NCI-H2081 (cell line): ENCODE data around the gene TRIM62.
"Not testable (repeated sequence)": the region's sequence is repeated elsewhere in the genome, so short reads cannot be mapped to it uniquely, and the experiment has no call there.

ENCODE experiments used
- DNase-seq, 2 experiments: peaks; one replicate each; lab custom pipeline; 2025; lab: John Stamatoyannopoulos, UW

TRIM62 gene

DNA sequence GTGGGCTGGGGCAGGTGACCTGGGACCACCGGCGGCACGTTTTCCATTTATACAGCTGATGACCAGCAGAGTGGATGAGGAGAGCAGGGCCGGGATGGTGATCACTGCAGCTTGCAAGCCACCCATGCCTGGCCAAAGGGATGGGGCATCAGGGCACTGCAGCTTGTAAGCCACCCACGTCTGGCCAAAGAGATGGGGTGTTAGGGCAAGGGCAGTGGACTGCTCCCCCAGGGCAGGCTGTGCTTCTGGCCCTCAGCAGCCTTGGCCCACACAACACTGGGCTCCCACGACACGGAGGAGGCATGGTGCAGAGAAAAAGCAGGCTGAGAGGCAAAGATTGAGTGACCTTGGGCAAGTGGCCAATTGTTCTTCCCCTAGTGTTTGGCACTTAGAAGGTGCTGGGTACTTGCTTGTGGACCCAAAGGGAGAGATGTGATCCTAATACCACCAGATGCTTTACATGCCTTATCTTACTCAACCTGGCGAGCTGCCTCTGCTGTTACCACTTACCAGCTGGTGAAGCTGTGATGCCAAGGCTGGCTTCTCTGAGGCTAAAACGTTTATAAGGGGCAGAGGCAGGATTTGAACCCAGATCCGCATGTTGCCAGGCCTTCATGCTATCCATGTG is 48.3 kb downstream of the TRIM62 start:
- DNase-seq, result no peak

DNA sequence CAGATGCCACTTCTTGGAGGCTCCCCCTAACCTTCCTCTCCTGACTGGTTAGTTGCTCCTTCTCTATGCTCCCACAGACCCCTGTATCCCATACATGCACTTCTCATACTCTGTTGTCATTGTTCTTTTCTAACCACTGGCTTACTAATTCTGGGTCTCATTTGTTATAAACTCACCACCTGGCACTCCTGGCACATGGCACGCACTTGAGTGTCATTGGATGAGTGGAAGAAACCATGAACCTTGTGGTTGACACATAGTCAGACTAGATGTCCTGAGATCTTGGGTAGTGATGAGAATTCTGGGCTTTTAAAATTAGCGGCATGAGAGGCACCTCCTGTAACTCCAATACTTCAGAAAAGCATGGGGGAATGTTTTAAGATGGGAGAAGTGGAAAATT is 49.3 kb downstream of the TRIM62 start:
- no peak for DNase-seq

DNA sequence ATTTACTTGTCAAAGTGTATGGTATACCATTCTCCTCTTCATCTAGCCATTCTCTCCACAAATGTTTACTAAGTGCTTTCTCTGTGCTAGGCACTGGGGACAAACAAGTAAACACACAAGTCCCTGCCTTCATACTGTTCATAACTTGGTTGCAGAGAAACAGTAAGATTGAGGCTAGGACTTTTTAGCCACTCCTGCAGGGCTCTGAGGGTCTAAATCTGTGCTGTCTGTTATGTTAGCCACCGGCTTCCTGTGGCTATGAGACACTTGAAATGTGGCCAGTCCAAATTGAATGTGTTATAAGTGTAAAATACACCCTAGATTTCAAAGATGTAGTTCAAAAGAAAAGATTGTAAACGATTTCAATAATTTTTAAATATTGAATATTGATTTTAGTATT is 50.7 kb downstream of the TRIM62 start:
- DNase-seq, result no peak

DNA sequence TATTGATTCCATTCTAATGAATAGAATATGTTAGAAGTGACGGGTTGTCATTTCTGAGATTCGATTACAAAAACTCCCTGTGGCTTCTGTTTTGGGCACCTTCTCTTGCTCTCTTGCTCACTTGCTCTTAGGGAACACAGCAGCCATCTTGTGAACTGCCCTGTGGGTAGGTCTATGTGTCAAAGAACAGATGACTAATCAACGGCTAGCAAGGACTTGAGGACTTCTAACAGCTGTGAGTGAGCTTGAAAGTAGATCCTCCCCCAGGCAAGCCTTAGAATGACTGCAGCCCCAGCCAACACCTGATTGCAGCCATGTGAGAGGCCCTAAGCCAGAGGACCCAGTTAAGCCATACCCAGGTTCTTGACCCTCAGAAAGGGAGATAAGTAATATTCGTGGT is 51.5 kb downstream of the TRIM62 start:
- no peak for DNase-seq

DNA sequence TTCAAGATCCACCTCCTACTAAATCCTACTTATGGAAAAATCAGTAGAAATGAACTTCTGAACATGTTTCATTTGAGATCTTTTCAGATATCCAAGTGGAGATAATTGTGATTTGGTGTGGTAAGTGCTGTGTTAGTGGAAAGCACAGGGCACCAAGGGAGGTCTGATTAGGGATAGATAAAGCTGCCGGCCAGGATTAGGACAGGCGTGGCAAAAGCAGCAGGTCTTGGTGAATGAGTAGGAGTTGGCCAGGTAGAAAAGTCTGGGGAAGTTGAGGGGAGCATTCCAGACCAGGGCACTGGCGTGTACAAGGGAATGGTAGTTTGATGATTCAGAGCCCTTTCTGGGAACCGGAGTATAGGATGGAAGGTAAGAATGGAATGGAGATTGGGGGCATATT is 53.1 kb downstream of the TRIM62 start:
- DNase-seq, result no peak

DNA sequence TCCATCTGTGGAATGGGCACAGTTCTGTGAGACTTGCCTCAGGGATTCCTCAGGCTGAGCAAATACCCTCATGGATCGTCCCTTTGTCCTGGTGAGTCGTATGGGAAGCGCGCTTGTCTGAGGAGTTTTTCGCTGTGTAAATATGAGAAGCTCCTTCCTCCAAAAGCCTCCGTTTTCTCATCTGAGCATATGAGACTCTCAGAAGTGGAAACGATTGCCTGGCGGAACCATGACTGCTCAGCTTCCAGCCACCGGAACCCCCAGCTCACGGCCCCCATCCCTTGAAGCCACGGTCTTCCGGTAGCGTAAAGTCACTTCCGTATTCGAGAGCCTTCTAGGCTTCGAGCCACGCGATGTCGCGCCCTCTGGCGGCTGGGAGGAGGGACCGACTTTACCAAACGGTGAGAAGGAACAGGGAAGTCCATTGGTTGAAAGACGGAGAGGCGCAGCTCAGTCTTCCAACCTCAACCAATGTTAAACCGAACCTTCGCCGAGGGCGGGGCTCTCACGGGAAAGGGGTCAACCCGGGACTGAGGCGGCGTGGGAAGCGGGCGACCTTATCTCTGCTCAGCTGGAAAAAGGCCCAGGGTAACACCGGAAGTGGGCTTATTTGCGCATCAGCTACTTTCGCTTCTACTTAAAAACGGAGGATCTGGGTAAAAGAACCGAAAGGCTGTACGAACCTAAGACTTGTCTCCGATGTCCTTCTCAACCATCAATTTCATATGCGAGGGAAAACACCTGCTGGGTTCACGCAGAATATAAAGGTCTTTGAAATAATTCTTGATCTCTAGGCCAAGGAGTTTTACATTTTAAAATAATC is 54.6 kb downstream of the TRIM62 start:
- DNase-seq, result peak; percentile 99 to 100

DNA sequence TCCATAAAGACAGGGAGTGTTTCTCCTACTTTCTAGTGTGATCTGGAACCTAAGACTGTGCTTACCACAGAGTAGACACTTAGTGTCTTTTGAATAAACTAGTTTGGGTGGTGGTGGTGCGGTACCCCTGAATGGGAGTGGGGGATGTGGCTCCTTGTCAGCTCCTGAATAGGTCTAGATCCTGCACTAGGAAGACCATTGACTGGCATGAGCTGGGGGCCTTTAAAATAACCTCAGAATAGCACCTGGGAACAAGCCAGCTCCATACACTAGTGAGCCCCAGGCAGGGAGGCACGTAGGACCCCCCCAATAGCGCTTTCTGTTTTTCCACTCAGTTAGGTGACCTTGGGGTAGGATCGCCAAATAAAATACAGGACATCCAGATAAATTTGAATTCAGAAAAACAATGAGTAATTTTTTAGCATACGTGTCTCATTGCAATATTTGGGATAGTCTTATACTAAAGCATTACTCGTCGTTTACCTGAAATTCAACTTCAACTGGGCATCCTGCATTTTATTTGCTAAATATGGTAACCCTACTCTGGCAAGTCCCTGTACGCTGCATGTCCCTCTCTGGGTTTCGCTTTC is 55.3 kb downstream of the TRIM62 start:
- no peak for DNase-seq

DNA sequence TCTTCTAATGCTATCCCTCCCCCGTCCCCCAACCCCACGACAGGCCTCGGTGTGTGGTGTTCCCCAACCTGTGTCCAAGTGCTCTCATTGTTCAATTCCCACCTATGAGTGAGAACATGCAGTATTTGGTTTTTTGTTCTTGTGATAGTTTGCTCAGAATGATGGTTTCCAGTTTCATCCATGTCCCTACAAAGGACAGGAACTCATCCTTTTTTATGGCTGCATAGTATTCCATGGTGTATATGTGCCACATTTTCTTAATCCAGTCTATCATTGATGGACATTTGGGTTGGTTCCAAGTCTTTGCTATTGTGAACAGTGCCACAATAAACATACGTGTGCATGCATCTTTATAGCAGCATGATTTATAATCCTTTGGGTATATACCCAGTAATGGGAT is 57.2 kb downstream of the TRIM62 start:
- DNase-seq, result not testable (repeated sequence)

DNA sequence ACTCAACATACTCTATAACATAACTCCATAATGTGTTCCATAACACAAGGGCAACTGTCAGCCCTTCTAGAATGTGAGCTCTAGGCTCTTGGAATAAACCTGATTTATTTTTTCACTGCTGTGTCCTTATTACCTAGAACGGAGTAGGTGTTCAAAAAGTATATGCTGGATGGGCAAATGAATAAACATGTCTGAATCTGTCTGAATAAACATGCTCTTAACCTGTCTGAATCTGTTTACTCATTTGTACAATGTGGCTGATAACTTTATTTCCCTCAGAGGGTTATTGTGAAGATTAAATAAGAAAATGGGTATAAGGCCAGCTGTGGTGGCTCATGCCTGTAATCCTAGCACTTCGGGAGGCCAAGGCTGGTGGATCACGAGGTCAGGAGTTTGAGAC is 58.6 kb downstream of the TRIM62 start:
- no peak for DNase-seq

DNA sequence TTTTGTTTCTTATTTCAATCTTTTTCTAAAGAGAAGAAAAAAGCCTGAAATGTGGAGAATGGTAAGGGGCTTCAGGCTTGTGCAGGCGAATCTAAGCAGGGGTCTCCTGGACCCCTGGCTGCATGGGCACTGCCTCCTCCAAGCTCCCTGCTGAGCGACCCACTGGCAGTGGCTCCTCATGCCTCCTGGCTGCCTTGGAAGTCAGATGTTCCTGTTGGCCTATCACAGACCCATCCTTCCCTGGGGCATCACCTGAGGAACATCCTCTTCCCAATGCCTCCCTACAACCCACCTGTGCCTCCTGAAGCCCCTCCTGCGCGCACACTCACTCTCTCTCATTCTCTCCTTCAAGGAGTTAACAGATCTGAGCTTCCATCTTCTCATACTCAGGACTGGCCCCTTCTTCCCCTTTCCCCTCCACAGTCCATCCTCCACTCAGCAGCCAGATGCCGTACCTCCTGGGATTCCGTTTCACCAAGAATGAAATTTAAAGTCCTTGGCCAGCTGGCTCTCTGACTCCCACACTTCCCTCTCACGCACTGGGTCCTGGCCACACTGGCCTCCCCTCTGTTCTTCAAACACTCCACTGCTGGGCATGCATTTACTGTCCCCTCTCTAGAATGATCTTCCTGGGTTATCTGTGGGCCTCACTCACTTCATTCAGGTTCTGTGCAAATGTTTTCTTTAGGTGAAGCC is 59.2 kb downstream of the TRIM62 start:
- DNase-seq, result no peak

DNA sequence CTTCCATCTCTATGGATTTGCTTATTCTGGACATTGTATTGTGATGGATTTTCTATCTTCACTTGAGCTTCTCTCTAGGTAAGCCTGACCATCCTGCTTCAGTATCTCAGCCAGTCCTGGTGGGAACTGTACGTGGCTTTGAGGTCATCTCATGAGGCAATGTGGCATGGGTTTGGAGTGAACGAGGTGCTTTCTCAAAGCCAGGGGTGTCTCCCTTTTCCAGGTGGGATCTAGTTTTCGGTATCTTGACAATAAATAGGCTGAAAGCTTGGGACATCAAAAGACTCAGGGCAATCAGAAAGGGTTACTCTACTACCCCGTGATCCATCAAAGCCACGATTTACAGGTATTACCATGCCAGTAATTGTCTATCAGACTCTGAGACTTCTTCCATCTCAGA is 60.1 kb downstream of the TRIM62 start:
- no peak for DNase-seq

DNA sequence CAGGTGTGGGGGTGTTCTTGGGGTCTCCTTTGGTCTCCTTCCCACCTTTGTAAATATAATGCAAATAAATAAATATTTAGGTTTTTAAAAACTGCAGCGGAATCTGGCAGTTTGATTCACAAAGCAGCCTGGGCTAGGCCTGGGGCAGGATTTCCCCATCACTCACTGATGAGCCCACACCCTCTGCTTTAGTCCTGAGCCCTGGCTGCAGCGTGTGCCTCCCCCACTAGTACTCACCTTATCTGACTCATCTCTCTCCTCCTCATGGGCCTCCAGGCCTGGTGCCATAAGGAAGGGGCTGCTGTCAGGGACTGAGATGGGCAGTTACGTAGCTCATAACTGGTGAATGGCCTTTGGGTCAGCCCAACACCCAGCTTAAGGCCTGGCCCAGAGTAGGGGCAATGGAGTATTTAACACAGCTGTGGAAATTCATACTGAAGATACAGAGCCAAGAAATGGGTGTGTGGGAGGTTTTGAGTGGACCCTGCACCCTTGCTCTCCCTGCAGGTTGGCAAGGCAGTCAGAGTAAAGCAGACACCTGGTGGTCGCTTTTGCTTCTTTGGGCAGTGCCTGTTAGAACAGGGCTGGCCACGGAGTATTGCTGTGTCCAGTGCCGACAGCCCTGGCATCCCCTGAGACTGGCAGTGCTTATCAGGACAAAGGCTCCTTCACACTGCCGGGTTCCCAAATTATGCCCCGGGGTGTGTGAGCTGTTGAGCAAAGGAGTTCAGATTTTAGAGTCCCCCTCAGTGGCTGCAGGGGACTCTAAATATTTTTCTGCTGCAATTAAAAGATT is 61.2 kb downstream of the TRIM62 start:
- no peak for DNase-seq

DNA sequence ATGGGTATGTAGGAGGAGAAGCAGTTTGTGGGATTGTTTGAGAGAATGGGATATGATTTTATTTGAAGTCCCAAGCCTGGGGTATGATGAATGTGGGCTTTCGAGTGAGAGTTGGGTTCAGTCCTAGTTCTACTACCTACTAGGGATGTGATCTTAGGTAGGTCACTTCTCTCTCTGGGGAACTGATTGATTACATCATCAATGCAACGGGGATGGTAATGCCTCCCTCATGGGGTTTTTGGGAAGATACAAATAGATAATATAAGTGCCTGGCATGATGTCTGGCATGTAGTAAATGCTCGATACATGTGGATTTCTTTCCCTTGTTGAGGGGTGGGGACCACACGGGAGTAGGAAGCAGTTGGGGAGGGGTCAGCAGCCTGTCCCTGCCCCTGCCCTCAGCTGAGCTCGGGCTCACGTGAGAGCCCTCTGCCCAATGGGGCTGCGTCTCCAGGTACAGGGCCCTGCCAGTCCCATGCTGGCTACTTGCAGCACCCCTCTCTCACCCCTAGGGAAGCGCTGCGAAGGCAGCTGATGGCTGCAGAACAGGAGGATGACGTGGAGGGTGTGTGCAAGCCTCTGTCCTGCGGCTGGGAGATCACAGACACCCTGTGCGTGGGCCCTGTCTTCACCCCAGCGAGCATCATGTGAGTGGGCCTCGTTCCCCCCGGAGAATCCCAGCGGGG is 62.2 kb downstream of the TRIM62 start:
- no peak for DNase-seq

DNA sequence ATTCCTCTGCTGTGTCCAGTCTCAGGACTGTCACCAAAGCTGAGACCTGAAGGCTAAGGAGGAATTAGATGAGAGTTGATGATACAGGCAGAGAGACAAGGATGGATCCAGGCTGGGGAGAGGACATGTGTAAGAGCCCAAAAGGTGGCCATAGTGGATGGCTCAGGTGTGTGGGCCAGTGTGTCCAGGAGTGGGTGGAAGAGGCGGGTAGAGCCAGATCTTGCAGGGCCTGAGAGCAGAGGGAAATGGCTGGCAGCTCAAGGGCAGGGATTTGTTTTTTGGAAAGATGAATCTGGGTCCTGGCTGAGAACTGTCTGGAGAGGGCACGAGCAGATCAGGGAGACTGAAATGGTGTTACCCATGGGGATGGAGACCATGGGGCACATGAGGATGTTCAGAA is 62.8 kb downstream of the TRIM62 start:
- no peak for DNase-seq

DNA sequence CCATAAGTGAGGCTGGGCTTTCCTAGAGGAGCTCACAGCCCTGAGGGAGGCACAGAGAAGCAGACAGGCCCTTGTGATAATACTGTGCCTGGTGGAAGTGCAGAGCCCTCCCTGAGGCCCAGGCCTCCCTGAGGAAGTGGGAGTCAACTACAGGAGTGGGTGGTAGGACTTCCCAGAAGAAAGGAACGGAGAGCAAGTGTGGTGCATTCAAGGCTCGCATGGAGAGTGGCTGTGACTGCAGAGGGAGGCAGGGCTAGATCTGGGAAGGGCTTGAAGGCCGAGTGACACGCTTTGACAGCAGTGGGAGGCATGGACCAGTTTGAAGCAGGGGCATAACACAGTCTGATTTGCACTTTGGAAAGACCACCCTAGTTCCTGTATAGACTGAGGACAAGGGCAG is 63.6 kb downstream of the TRIM62 start:
- DNase-seq, result no peak

DNA sequence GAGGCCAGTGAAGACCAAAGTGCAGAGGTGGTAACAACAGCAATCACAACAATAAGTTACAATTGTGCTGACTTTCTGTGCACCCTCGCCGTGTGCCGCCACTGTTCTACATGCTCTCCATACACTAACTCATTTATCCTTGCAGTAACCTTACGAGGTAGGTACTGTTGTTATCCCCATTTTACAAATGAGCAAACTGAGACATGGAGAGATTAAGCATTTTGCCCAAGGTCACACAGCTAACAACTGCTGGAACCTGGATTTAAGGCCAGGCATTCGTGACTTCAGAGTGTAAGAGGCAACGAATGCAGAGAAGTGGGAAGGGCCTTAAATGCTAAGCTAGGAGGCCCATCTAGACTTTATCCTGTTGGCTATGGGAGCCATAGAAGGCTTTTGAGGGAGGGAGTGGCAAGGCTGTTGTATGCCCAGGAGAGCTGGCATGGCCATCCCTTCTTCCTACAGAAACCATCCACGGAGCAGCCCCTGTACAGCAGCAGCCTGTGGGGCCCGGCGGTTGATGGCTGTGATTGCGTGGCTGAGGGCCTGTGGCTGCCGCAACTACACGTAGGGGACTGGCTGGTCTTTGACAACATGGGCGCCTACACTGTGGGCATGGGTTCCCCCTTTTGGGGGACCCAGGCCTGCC is 64.3 kb downstream of the TRIM62 start:
- DNase-seq, result no peak

DNA sequence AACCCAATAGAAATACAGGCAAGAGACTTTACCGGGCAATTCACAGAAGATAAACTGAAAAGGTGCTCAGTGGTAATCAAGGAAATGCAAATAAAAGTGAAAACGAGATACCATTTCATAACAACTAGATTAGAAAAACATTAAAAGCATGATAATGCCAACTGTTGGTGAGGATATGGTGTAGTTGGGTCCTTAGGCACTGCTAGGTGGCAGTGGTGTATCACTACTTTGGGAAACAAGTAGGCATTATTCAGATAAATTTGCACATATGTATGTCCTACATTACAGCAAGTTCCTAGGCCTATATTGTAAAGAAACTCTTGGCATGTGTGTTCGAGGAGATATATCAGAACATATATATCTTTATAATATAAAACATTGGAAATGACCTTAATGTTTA is 69.9 kb downstream of the TRIM62 start:
- DNase-seq, result peak; percentile 20 to 23

DNA sequence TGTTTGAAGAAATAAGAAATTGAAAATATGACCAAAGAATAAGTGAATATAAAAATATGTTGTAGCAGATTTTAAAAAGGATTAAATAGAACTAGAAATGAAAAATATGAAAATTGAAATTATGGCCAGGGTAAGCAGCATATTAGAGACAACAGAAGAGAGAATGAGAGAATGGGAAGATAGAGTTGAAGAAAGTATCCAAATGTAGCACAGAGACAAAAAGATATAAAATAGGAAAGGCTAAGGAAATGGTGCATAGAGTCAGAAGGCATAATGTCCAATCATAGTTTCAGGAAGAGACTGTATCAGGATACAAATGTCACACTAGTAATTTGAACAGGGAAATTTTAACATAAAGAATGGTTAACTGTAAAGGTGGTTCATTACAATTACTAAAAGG is 71.4 kb downstream of the TRIM62 start:
- DNase-seq, result no peak

DNA sequence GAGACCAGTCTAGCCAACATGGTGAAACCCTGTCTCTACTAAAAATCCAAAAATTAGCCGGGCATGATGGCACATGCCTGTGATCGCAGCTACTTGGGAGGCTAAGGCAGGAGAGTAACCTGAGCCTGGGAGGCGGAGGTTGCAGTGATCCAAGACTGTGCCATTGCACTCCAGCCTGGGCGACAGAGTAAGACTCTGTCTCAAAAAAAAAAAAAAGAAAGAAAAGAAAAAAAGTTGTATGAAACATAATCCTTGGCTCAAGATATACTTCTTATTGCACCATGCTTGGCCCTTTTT is 81.8 kb downstream of the TRIM62 start:
- not testable (repeated sequence) for DNase-seq

DNA sequence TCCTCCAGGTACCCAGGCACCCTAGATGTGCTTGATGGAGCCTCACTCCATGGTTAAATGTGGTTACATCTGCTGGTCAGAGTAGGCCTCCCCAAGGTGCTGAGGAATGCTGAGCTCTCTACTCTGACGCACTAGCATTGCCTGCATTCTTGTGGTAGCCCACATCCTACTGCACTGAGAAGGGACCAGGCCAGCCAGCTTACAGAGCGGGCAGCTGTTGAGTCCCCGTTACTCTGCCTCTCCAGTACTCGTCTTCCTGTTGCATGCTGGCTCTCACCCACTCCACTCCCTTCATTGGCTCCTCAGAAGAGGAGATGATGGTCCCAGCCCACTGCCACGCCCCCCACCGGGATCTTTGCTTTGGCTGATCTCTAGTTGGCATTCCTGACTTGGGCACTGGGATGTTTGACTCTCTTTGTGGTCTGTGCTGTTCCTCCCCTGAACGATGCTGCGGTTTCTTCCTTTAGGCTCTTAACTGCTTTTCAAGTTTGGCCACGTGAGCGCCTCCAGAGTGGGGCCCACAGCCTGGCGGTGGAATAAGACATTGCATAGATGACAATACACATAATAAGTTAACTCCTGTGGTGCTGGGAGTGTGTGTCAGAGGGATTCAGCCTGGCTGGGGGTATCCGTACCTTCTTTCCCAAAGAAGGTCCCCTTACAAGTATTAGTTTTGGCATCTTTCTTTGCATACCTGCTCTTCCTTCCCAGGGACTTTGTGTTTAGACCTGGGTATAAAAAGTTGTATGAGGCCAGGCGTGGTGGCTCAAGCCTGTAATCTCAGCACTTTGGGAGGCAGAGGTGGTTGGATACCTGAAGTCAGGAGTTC is 82.3 kb downstream of the TRIM62 start:
- DNase-seq, result no peak
